Activated CD4-positive, alpha-beta memory T cell treated with anti-CD3 and anti-CD28 coated beads for 36 hours (primary cell): ENCODE results near the gene ATP6V0A1. TPM values are rescaled to one million over a fixed set of nuclear protein-coding genes. Genes with fewer than 3 reads are reported as not detected.
"Not testable (repeated sequence)": the region's sequence is repeated elsewhere in the genome, so short reads cannot be mapped to it uniquely, and the experiment has no call there.

Source experiments
- CTCF ChIA-PET: fragments of 350-600 bp; sonication (Branson Sonifier 250); formaldehyde crosslinking; loops from one replicate; lab custom pipeline; 2021; ENCODE audit warnings: antibody characterized with exemption, inconsistent platforms; lab: Charles Lee
- POLR2A ChIA-PET: fragments of 350-600 bp; sonication (Branson Sonifier 250); formaldehyde crosslinking; loops from one replicate; lab custom pipeline; 2021; ENCODE audit warnings: antibody characterized with exemption; lab: Charles Lee
- DNase-seq: peaks from one replicate; pipeline ENCODE4 v3.0.0-alpha.2; 2020
- H3K27ac Mint-ChIP-seq: one replicate; pipeline ENCODE4 v1.8.0; 2021; ENCODE audit warnings: mixed read lengths
- H3K27me3 Mint-ChIP-seq: one replicate; pipeline ENCODE4 v1.8.0; 2021; ENCODE audit warnings: mixed read lengths
- H3K36me3 Mint-ChIP-seq: one replicate; pipeline ENCODE4 v1.8.0; 2021; ENCODE audit warnings: mixed read lengths
- H3K4me1 Mint-ChIP-seq: one replicate; pipeline ENCODE4 v1.8.0; 2021; ENCODE audit warnings: low read depth, mixed read lengths
- H3K4me3 Mint-ChIP-seq: one replicate; pipeline ENCODE4 v1.8.0; 2021; ENCODE audit warnings: mild to moderate bottlenecking, mixed read lengths
- H3K9me3 Mint-ChIP-seq: one replicate; pipeline ENCODE4 v1.8.0; 2021; ENCODE audit warnings: mixed read lengths
- intact Hi-C: fragments of 100-400 bp; cut with micrococcal nuclease; formaldehyde crosslinking; loops from one replicate; pipeline ENCODE4 v1.15.1; 2023
- total RNA-seq, 2 experiments: library from RNA; stranded (reverse); gene quantifications; one replicate each; pipeline ENCODE4 v1.2.3, GENCODE V29; 2021

Gene ATP6V0A1
- total RNA-seq, 2 experiments from 2014 or later: 12.0 to 13.2 TPM

DNA sequence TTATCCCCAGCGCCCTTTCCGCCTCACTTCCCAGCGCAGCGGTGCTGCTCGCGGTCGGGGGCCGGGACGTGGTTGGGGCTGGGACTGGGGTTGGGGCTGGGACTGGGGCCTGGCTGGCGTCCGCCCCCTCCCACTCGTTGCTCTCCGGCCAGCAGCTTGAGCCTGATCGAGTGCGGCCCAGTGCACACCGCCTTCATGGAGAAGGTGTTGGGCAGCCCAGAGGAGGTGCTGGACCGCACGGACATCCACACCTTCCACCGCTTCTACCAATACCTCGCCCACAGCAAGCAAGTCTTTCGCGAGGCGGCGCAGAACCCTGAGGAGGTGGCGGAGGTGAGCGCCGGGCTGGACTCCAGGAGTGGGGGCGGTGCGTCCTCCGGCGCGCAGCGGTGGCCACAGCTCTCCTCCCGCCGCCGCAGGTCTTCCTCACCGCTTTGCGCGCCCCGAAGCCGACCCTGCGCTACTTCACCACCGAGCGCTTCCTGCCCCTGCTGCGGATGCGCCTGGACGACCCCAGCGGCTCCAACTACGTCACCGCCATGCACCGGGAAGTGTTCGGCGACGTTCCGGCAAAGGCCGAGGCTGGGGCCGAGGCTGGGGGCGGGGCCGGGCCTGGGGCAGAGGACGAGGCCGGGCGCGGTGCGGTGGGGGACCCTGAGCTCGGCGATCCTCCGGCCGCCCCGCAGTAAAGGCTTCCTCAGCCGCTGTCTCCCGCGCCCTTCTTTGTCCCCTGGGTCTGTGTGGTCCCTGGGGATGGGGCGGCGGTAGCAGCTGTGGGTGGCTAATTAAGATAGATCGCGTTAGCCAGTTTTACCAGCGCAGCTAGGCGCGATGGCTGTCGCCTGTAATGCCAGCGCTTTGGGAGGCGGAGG lies 95.8 kb downstream of the ATP6V0A1 start:
- POLR2A ChIA-PET: interaction anchor here (0.6 to 1.5 kb wide), 8 partner anchors 9 to 51 kb away, joined by 3 to 6 read pairs (median 3); partner anchors contain the start of genes MLX, NAGLU and PSMC3IP
- CTCF ChIA-PET: interaction anchor here (0.8 to 2.2 kb wide), 10 partner anchors 12 to 209 kb away, joined by 3 to 10 read pairs (median 4); partner anchors contain the start of genes MLX, NAGLU and PSMC3IP
- Mint-ChIP-seq H3K36me3 (no peaks in the 10 kb centered on the region), H3K9me3 (no peaks in the 10 kb centered on the region), H3K27ac (peak overlapping the region; percentile 85), H3K27me3 (no peaks in the 10 kb centered on the region), H3K4me1 (peaks cover 9% of the 10 kb centered on the region), H3K4me3 (peak overlapping the region; percentile 87)
- DNase-seq: peak; percentile 86
- intact Hi-C loops: no loop called here

DNA sequence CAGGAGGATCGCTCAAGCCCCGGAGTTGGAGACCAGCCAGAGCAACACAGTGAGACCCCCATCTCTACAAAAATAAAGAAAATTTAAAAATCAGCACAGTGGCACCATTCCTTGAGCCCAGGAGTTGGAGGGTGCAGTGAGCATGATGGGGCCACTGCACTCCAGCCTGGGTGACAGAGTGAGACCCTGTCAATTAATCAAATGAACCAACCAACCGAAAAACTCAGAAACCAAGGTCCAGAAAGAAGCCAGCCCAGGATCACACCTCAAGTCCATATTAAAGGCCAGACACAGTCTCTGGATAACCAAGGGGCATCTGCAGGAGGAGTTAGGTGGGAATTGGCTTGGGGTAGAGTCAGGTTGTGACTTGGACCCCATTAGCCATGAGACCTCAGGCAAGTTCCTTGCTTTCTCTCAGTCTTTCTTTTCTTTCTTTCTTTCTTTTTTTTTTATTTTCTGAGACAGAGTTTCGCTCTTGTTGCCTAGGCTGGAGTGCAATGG lies 96.5 kb downstream of the ATP6V0A1 start:
- no peak for DNase-seq
- POLR2A ChIA-PET: interaction anchor here (0.6 to 1.5 kb wide), 6 partner anchors 13 to 50 kb away, joined by 3 to 6 read pairs (median 4); partner anchors contain the start of genes NAGLU and PSMC3IP
- CTCF ChIA-PET: interaction anchor here (0.8 to 2.2 kb wide), 7 partner anchors 11 to 209 kb away, joined by 3 to 10 read pairs (median 6); partner anchors contain the start of genes MLX, NAGLU and PSMC3IP
- H3K4me1 Mint-ChIP-seq: peaks cover 9% of the 10 kb centered on the region
- H3K4me3 Mint-ChIP-seq: peak overlapping the region; percentile 87
- H3K36me3 Mint-ChIP-seq: no peaks in the 10 kb centered on the region
- no peaks in the 10 kb centered on the region for H3K27me3 Mint-ChIP-seq
- no peaks in the 10 kb centered on the region for H3K9me3 Mint-ChIP-seq
- intact Hi-C loops: no loop called here
- H3K27ac Mint-ChIP-seq: peak overlapping the region; percentile 85

DNA sequence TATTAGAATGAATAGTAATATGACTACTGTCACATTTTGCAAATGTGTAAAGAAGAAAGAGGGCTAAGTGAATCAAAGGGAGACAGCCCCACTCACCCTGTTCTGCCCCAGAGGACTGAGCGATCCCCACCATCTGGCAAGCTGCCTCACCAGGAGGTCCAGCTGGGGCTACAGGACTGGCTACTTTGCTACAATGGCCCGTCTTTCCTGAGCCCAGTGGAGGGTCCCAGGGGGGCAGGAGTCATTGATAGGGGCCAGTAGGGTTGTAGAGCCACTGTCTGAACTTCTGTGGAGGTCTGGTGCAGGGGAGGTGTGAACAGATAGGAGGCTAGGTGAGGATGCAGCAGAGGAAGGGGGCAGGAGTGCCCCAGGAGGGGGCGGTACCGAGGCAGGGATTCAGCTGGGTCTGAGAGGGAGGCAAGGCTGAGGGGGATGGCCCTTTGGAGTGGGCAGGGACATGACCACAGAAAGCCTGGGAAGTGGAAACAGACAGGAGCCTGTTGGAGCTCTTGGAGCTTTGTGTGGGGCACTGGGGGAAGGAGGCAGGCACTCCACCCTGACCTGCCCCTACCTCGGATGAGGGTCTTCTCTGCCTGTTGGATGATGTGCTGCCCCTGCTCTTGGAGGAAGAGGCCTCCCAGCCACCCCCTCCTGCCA lies 97.4 kb downstream of the ATP6V0A1 start:
- H3K9me3 Mint-ChIP-seq, POLR2A ChIA-PET, CTCF ChIA-PET, H3K27ac Mint-ChIP-seq, intact Hi-C loops, H3K36me3 Mint-ChIP-seq, DNase-seq, H3K27me3 Mint-ChIP-seq, H3K4me3 Mint-ChIP-seq: not testable (repeated sequence)
- peaks cover 13% of the 10 kb centered on the region for H3K4me1 Mint-ChIP-seq

DNA sequence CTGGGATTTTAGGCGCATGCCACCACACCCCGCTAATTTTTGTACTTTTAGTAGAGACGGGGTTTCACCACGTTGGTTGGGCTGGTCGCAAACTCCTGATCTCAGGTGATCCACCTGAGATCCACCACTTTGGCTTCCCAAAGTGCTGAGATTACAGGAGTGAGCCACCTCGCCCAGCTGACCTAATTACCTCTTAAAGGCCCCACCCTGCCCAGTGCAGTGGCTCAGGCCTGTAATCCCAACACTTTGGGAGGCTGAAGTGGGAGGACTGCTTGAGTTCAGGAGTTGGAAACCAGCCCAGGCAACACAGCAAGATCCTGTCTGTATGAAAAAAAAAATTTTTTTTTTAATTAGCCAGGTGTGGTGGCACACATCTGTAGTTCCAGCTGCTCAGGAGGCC lies 100.4 kb downstream of the ATP6V0A1 start:
- intact Hi-C loops: no loop called here
- H3K36me3 Mint-ChIP-seq: peaks cover 7% of the 10 kb centered on the region
- H3K4me3 Mint-ChIP-seq: no peak overlapping the region
- H3K4me1 Mint-ChIP-seq: peaks cover 29% of the 10 kb centered on the region
- DNase-seq: no peak
- CTCF ChIA-PET: interaction anchor here (1.0 to 2.1 kb wide), 4 partner anchors 10 to 41 kb away, joined by 3 to 9 read pairs (median 4); partner anchors contain the start of gene PSMC3IP
- H3K27me3 Mint-ChIP-seq: no peaks in the 10 kb centered on the region
- H3K9me3 Mint-ChIP-seq: no peaks in the 10 kb centered on the region
- no peak overlapping the region for H3K27ac Mint-ChIP-seq
- POLR2A ChIA-PET: interaction anchor here (0.9 kb wide), 1 partner anchor 22 kb away, joined by 5 read pairs; no protein-coding TSS in a partner anchor

DNA sequence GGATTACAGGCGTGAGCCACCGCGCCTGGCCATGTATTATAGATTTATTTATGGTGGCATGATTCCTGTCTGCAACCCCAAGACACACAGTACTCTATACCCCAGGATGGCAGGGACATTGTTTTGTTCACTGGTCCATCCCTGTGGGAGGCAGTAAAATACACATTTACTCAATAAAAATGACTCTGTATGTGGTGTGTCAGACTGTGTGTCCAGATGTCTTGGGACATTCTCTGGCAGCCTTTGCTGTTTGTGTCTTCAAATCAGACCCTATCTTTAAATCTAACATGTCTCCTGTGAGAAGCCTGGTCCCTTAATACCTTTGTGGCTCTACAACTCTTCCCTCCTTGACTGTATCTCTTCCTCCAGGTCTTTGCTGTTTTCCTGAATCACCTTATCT lies 101.6 kb downstream of the ATP6V0A1 start:
- intact Hi-C loops: no loop called here
- no peak for DNase-seq
- no peaks in the 10 kb centered on the region for H3K27me3 Mint-ChIP-seq
- H3K27ac Mint-ChIP-seq: no peak overlapping the region
- H3K9me3 Mint-ChIP-seq: no peaks in the 10 kb centered on the region
- CTCF ChIA-PET: interaction anchor here (1.0 to 2.1 kb wide), 3 partner anchors 12 to 18 kb away, joined by 3 to 9 read pairs (median 4); partner anchors contain the start of gene PSMC3IP
- H3K36me3 Mint-ChIP-seq: peaks cover 7% of the 10 kb centered on the region
- peaks cover 31% of the 10 kb centered on the region for H3K4me1 Mint-ChIP-seq
- H3K4me3 Mint-ChIP-seq: no peak overlapping the region
- POLR2A ChIA-PET: no interaction called here

DNA sequence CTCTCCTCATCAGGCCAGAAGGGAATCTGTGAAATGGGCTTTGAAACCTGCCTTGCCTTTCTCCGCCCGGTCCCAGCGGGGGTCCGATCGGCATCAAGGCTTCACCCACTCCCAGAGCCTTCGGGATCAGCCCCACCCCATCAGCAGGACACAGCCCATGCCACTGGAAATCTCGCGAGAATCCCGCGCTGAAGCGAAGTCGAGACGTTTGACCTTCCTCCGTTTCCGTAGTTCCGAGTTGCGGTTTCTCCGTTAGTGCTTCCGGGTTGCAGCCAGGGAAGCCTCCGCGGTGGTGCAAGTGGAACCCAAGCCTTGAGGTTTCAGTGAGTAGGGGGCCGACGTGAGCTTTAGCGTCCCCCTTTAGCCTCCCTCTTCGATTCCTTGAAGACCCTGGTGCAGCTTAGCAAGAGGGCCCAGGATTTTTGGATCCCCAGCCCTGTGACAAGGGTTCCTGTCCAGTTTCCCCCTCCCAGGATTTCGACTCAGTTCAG lies 103.3 kb downstream of the ATP6V0A1 start, which contains the start of gene COASY:
Gene COASY, plus strand, starts transcription at position 252 of the 491 bp plus-strand sequence. CDS start 475 bp downstream, outside the sequence.
- Mint-ChIP-seq H3K27me3 (no peaks in the 10 kb centered on the region), H3K9me3 (no peaks in the 10 kb centered on the region), H3K4me1 (peaks cover 38% of the 10 kb centered on the region), H3K27ac (peak within 1 kb of the TSS; percentile 84), H3K36me3 (peaks cover 11% of the 10 kb centered on the region), H3K4me3 (peak within 1 kb of the TSS; percentile 93)
- ChIA-PET CTCF (interaction anchor here (1.1 kb wide), 1 partner anchor 16 kb away, joined by 3 read pairs; no protein-coding TSS in a partner anchor), POLR2A (no interaction called here)
- DNase-seq: peak; percentile 96
- intact Hi-C loops: loop anchor here (1.0 to 2.0 kb wide), 2 partner anchors 15 to 47 kb away; partner anchors contain the start of genes PSMC3IP, RETREG3 and TUBG1

DNA sequence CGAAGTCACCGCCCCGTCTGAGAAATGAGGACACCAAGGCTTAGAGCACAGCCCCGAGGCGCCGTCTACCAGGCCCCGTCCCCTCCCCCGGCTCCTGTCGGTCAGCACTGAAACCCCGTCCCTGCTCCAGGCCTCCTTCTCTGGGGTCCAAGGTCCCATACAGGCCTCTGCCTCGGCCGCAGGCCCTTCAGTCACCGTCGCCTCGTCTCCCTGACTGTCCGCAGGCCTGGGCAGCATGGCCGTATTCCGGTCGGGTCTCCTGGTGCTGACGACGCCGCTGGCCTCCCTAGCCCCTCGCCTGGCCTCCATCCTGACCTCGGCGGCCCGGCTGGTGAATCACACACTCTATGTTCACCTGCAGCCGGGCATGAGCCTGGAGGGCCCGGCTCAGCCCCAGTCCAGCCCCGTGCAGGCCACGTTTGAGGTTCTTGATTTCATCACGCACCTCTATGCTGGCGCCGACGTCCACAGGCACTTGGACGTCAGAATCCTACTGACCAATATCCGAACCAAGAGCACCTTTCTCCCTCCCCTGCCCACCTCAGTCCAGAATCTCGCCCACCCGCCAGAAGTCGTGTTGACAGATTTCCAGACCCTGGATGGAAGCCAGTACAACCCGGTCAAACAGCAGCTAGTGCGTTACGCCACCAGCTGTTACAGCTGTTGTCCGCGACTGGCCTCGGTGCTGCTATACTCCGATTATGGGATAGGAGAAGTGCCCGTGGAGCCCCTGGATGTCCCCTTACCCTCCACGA lies 103.9 kb downstream of the ATP6V0A1 start:
- CTCF ChIA-PET: interaction anchor here (1.0 to 1.1 kb wide), 2 partner anchors 16 to 340 kb away, joined by 3 to 4 read pairs; no protein-coding TSS in a partner anchor

DNA sequence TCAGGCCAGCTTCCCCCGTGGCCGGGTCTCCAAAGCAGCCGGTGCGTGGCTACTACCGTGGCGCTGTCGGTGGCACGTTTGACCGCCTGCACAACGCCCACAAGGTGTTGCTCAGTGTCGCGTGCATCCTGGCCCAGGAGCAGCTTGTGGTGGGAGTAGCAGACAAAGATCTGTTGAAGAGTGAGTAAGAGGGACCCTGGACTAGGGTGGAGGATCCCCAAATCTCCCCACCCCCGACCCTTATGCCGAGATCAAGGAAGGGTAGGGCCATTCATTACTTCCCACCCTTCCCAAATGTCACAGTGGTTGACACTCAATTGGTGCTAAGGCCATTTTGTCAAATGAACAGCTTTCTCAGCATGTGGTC lies 104.4 kb downstream of the ATP6V0A1 start:
- Mint-ChIP-seq H3K36me3 (peaks cover 15% of the 10 kb centered on the region), H3K4me3 (peak overlapping the region; percentile 93), H3K27ac (peak overlapping the region; percentile 84), H3K4me1 (peaks cover 42% of the 10 kb centered on the region), H3K27me3 (no peaks in the 10 kb centered on the region), H3K9me3 (no peaks in the 10 kb centered on the region)
- DNase-seq: no peak
- intact Hi-C loops: loop anchor here (2.0 kb wide), 1 partner anchor 14 kb away; the partner anchor contains the start of gene PSMC3IP
- POLR2A ChIA-PET: interaction anchor here (0.7 to 1.1 kb wide), 4 partner anchors 9 to 78 kb away, joined by 3 to 4 read pairs (median 3); partner anchors contain the start of genes HSD17B1 and PSMC3IP
- CTCF ChIA-PET: interaction anchor here (0.7 to 1.1 kb wide), 3 partner anchors 9 to 340 kb away, joined by 3 to 4 read pairs (median 4); no protein-coding TSS in a partner anchor

More for the DNA sequence above, 103.9 kb downstream of the ATP6V0A1 start:
- peak overlapping the region; percentile 84 for H3K27ac Mint-ChIP-seq
- H3K36me3 Mint-ChIP-seq: peaks cover 11% of the 10 kb centered on the region
- no peaks in the 10 kb centered on the region for H3K27me3 Mint-ChIP-seq
- POLR2A ChIA-PET: interaction anchor here (0.7 to 1.1 kb wide), 3 partner anchors 8 to 15 kb away, joined by 3 to 4 read pairs (median 3); partner anchors contain the start of genes HSD17B1 and PSMC3IP
- no peaks in the 10 kb centered on the region for H3K9me3 Mint-ChIP-seq
- peak overlapping the region; percentile 93 for H3K4me3 Mint-ChIP-seq
- peak; percentile 38 for DNase-seq
- intact Hi-C loops: loop anchor here (1.0 to 2.0 kb wide), 2 partner anchors 14 to 47 kb away; partner anchors contain the start of genes PSMC3IP, RETREG3 and TUBG1
- H3K4me1 Mint-ChIP-seq: peaks cover 39% of the 10 kb centered on the region

DNA sequence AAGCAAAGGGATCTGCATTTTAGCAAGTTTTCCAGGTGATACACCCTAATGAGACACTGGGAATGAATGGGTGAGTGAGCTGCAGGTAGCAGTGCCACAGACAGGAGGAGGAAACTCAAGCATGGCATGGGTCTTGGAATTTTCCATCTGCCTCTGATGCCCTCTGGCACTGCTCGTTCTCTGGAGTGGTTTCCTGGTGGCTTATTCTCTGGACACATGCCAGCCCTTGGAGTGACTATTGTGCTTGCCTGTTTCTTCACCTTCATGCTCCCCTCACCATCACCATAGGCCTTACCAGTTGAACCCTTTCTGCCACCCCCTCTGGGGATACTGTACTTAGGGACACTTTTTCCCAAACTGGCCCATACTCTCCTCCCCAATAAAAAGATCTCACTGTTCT lies 104.9 kb downstream of the ATP6V0A1 start:
- Mint-ChIP-seq H3K4me1 (peaks cover 45% of the 10 kb centered on the region), H3K36me3 (peaks cover 15% of the 10 kb centered on the region), H3K4me3 (peak overlapping the region; percentile 93), H3K27ac (peak overlapping the region; percentile 14), H3K9me3 (no peaks in the 10 kb centered on the region), H3K27me3 (no peaks in the 10 kb centered on the region)
- CTCF ChIA-PET: interaction anchor here (0.7 to 1.9 kb wide), 3 partner anchors 9 to 341 kb away, joined by 4 to 12 read pairs (median 4); partner anchors contain the start of gene PSMC3IP
- POLR2A ChIA-PET: interaction anchor here (0.7 to 1.3 kb wide), 4 partner anchors 9 to 78 kb away, joined by 3 read pairs; partner anchors contain the start of genes HSD17B1 and NAGLU
- intact Hi-C loops: loop anchor here (2.0 kb wide), 1 partner anchor 13 kb away; the partner anchor contains the start of gene PSMC3IP
- no peak for DNase-seq

DNA sequence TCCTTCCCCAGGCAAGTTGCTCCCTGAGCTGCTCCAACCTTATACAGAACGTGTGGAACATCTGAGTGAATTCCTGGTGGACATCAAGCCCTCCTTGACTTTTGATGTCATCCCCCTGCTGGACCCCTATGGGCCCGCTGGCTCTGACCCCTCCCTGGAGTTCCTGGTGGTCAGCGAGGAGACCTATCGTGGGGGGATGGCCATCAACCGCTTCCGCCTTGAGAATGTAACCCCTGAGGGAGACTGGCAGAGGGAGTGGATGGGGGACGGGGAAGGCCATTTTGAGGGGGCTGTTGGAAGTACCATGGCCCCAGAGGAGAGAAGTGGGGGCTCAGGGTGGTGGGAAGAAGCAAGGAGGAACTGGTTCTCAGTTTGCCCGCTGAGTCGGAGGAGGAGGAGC lies 105.3 kb downstream of the ATP6V0A1 start:
- Mint-ChIP-seq H3K36me3 (peaks cover 19% of the 10 kb centered on the region), H3K27me3 (no peaks in the 10 kb centered on the region), H3K4me3 (peak overlapping the region; percentile 93), H3K4me1 (peaks cover 49% of the 10 kb centered on the region), H3K27ac (peak overlapping the region; percentile 14), H3K9me3 (no peaks in the 10 kb centered on the region)
- CTCF ChIA-PET: interaction anchor here (0.7 to 1.9 kb wide), 4 partner anchors 8 to 341 kb away, joined by 3 to 12 read pairs (median 4); partner anchors contain the start of gene PSMC3IP
- POLR2A ChIA-PET: interaction anchor here (0.7 to 1.3 kb wide), 2 partner anchors 28 to 78 kb away, joined by 3 read pairs; partner anchors contain the start of gene NAGLU
- intact Hi-C loops: loop anchor here (2.0 kb wide), 1 partner anchor 13 kb away; the partner anchor contains the start of gene PSMC3IP
- DNase-seq: no peak
